Lung (tissue), 12 donors: ENCODE results near the gene FLVCR1. TPM values are rescaled to one million over a fixed set of nuclear protein-coding genes. Genes with fewer than 3 reads are reported as not detected.

Experiments used
- ATAC-seq: fragments of 200-7000 bp; cut with Tn5 transposase; one replicate; pipeline ENCODE4 v1.9.1; 2020; ENCODE audit warnings: moderate number of reproducible peaks; ENCODE audit not compliant: insufficient read depth, low FRiP score
- DNase-seq, 3 donors: peaks; one replicate each; pipeline ENCODE4 v3.0.0-alpha.2; 2013 to 2017
- H3K27ac ChIP-seq, 2 donors: one replicate each; pipeline ENCODE4 v1.5.1; 2013; ENCODE audit warnings: mild to moderate bottlenecking in 2 of 2, moderate library complexity in 2 of 2, control low read depth in 1 of 2, inconsistent platforms in 1 of 2, low read depth in 1 of 2, low read length in 1 of 2
- H3K27me3 ChIP-seq, 3 donors: one replicate each; pipeline ENCODE4 v1.5.1; 2013; ENCODE audit warnings: low read length in 2 of 3; ENCODE audit not compliant: control insufficient read depth in 3 of 3, insufficient read depth in 3 of 3
- H3K36me3 ChIP-seq, 4 donors: one replicate each; pipeline ENCODE4 v1.5.1; 2013; ENCODE audit warnings: low read length in 4 of 4, mild to moderate bottlenecking in 1 of 4, moderate library complexity in 1 of 4; ENCODE audit not compliant: control insufficient read depth in 4 of 4, insufficient read depth in 4 of 4
- H3K4me1 ChIP-seq, 5 donors: one replicate each; pipeline ENCODE4 v1.5.1; 2013; ENCODE audit warnings: low read length in 5 of 5, mild to moderate bottlenecking in 2 of 5, moderate library complexity in 1 of 5; ENCODE audit not compliant: control insufficient read depth in 5 of 5, insufficient read depth in 5 of 5
- H3K4me3 ChIP-seq: one replicate; pipeline ENCODE4 v1.5.1; 2013; ENCODE audit warnings: mild to moderate bottlenecking, control low read depth, moderate library complexity
- H3K9ac ChIP-seq, 2 donors: one replicate each; pipeline ENCODE4 v1.5.1; 2013; ENCODE audit warnings: low read length in 2 of 2, control low read depth in 1 of 2; ENCODE audit not compliant: insufficient read depth in 1 of 2
- H3K9me3 ChIP-seq, 4 donors: one replicate each; pipeline ENCODE4 v1.5.1; 2013; ENCODE audit warnings: low read length in 3 of 4, mild to moderate bottlenecking in 1 of 4, moderate library complexity in 1 of 4; ENCODE audit not compliant: control insufficient read depth in 4 of 4, insufficient read depth in 3 of 4
- WGBS, 2 donors: extraction: QIAGEN DNeasy Blood & Tissue Kit; methylation state at CpG; one replicate each; pipeline ENCODE4 v1.1.7; 2013; 5-methylcytosine and 5-hydroxymethylcytosine counted together
- polyA plus RNA-seq, 2 donors: library from polyadenylated mRNA; stranded (reverse); fragments of 200-250 nt; gene quantifications; one replicate each; pipeline ENCODE4 v1.2.1, GENCODE V29; 2013
- total RNA-seq, 2 donors: library from RNA; depleted of rRNA in 1 of 2; stranded (reverse); fragments of >200 nt in 1 of 2; gene quantifications; one replicate each; pipeline ENCODE4 v1.2.1, GENCODE V29; 2014 to 2021
- TF ChIP-seq, protein P1 (sequence below): IDR thresholded peaks from 2 replicates; pipeline ENCODE4 v1.5.1; 2012; ENCODE audit warnings: mild to moderate bottlenecking; ENCODE audit errors: control extremely low read depth, extremely low read depth
- donor health status: control.
- donor health status: control.
- donor health status: Bipolar disorder and iron deficiency.
- donor health status: healthy.
- donor health status: DM: yes; HTN: yes; CAD: no.

The FLVCR1 gene
- total and polyA plus RNA-seq, 4 donors: 4.5 to 17.4 (median 6.6) TPM

DNA sequence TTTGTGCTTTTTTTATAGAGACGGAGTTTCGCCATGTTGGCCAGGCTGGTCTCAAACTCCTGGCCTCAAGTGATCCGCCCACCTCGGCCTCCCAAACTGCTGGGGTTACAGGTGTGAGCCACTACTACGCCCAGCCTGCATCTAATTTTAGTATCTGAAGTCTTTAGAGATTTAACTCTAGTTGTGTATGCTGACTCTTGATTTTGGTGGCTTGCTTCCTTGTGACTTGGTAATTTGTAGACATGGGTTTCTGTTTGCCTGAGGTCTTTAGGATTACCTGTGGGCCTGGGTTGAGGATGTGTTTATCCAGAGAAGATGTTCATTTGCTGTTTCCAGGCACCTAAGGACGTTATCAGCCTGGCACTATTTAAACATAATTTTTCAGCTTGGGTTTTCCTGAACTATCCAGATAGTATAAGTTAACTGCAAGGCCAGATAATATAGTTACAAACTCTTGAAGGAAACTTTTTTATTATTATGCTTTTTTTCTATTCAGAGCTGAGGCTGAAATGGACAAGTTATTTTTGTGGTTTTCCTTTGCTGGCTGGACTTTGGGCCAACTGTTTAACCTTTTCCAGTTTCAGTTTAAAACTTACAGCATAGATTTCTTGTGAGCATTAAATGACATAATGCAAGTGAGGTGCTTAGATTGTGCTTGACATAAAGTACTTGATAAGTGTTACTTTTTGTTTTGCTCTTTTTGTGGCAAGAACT, 84.8 kb downstream of the FLVCR1 start:
- 83 to 86% methylated on average over 6 of the region's 6 CpGs for whole genome bisulfite sequencing, 2 donors
- ATAC-seq (no peak), DNase-seq (no peak)
- H3K9me3 ChIP-seq: peaks cover 0 to 2% (median 2%) of the 10 kb centered on the region in 4 donors
- H3K27ac ChIP-seq: no peak overlapping the region
- H3K4me1 ChIP-seq: peaks cover 0 to 5% (median 0%) of the 10 kb centered on the region in 5 donors
- no peaks in the 10 kb centered on the region for H3K36me3 ChIP-seq
- H3K9ac ChIP-seq: no peak overlapping the region
- TF ChIP-seq, protein P1, sequence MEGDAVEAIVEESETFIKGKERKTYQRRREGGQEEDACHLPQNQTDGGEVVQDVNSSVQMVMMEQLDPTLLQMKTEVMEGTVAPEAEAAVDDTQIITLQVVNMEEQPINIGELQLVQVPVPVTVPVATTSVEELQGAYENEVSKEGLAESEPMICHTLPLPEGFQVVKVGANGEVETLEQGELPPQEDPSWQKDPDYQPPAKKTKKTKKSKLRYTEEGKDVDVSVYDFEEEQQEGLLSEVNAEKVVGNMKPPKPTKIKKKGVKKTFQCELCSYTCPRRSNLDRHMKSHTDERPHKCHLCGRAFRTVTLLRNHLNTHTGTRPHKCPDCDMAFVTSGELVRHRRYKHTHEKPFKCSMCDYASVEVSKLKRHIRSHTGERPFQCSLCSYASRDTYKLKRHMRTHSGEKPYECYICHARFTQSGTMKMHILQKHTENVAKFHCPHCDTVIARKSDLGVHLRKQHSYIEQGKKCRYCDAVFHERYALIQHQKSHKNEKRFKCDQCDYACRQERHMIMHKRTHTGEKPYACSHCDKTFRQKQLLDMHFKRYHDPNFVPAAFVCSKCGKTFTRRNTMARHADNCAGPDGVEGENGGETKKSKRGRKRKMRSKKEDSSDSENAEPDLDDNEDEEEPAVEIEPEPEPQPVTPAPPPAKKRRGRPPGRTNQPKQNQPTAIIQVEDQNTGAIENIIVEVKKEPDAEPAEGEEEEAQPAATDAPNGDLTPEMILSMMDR: no peak
- no peaks in the 10 kb centered on the region for H3K27me3 ChIP-seq
- no peak overlapping the region for H3K4me3 ChIP-seq

DNA sequence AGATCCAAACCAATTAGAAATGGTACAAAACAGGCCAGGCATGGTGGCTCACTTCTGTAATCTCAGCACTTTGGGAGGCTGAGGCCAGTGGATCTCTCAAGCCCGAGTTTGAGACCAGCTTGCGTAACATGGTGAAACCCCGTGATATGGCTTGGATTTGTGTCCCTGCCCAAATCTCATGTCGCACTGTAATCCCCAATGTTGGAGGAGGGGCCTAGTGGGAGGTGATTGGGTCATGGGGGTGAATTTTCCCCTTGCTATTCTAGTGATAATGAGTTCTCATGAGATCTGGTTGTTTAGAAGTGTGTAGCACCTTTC, 85.3 kb downstream of the FLVCR1 start:
- ATAC-seq (no peak), DNase-seq (no peak)
- no peak overlapping the region for H3K27ac ChIP-seq
- no peaks in the 10 kb centered on the region for H3K36me3 ChIP-seq
- H3K4me1 ChIP-seq: no peaks in the 10 kb centered on the region
- H3K9me3 ChIP-seq: peaks cover 0 to 2% (median 2%) of the 10 kb centered on the region in 4 donors
- H3K27me3 ChIP-seq: no peaks in the 10 kb centered on the region
- no peak overlapping the region for H3K9ac ChIP-seq
- TF ChIP-seq, protein P1: no peak
- WGBS, 2 donors: 72 to 81% methylated on average over 4 of the region's 4 CpGs
- H3K4me3 ChIP-seq: no peak overlapping the region

DNA sequence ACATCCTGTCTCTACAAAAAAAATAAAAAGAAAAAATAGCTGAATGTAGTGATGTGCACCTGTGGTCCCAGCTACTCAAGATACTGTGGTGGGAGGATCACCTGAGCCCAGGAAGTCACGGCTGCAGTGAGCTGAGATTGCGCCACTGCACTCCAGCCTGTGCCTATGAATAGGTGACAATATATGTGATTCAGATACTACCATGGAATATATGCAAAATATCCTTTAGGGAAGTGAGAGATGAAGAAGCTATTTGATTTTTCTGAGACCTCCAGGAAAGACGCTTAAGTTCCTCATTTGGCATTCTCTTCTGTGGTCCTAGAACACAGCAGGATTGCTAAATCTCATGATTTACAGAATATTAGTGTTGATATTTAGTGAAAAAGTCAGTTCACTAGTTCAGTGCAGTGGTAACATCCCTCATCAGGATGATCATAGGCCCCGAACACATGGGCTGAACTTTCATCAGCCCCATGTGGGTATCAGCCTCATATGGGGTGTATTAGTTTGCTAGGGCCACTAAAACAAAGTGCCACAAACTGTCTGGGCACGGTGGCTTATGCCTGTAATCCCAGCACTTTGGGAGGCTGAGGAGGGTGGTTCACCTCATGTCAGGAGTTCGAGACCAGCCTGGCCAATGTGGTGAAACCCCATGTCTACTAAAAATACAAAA, 86.3 kb downstream of the FLVCR1 start:
- WGBS, 2 donors: 69 to 82% methylated on average over 6 of the region's 6 CpGs
- H3K9ac ChIP-seq: no peak overlapping the region
- H3K4me3 ChIP-seq: no peak overlapping the region
- no peak for ATAC-seq
- DNase-seq: no peak
- H3K4me1 ChIP-seq: no peaks in the 10 kb centered on the region
- H3K27ac ChIP-seq: no peak overlapping the region
- H3K27me3 ChIP-seq: no peaks in the 10 kb centered on the region
- no peaks in the 10 kb centered on the region for H3K36me3 ChIP-seq
- TF ChIP-seq, protein P1: no peak
- H3K9me3 ChIP-seq: peaks cover 0 to 2% (median 2%) of the 10 kb centered on the region in 4 donors
